Measurements from ENCODE around the gene S100A4.

The S100A4 gene

GRCh38 chr1:153503766-153504165 is 41.8 kb downstream of the S100A4 start:
- DNase-seq (ENCODE audit: insufficient read length, low spot score) (no peak), FAIRE-seq (no peak)
- TF ChIP-seq POLR2A (IDR thresholded peaks at IDR 0.05; ENCODE audit: low read depth, low read length): no peak

GRCh38 chr1:153498746-153499145 is 46.9 kb downstream of the S100A4 start:
- FAIRE-seq: no peak
- no peak for DNase-seq (ENCODE audit: insufficient read length, low spot score)
- no peak for TF ChIP-seq POLR2A (IDR thresholded peaks at IDR 0.05; ENCODE audit: low read depth, low read length)

GRCh38 chr1:153495536-153495935 is 50.1 kb downstream of the S100A4 start:
- TF ChIP-seq POLR2A (IDR thresholded peaks at IDR 0.05; ENCODE audit: low read depth, low read length): no peak
- no peak for DNase-seq (ENCODE audit: insufficient read length, low spot score)
- no peak for FAIRE-seq

- FAIRE-seq: no peak
These were observed 50.5 kb downstream of the S100A4 start for GRCh38 chr1:153494976-153495535.

More at GRCh38 chr1:153494976-153495535, 50.5 kb downstream of the S100A4 start:
- DNase-seq (ENCODE audit: insufficient read length, low spot score): peak; percentile 34
- no peak for TF ChIP-seq POLR2A (IDR thresholded peaks at IDR 0.05; ENCODE audit: low read depth, low read length)
